Hippocampal formation (tissue), 2 donors: ENCODE measurements around the gene MRPS7.
"Not testable (repeated sequence)": the region's sequence is repeated elsewhere in the genome, so short reads cannot be mapped to it uniquely, and the experiment has no call there.

Experiments
- DNase-seq, 2 donors: peaks; one replicate each; lab custom pipeline; 2025; lab: John Stamatoyannopoulos, UW

Gene MRPS7

GRCh38 chr17:75271233-75271954, 9.7 kb downstream of the MRPS7 start:
- DNase-seq = peak; percentile 41 to 72

- no peak for DNase-seq
Observed at GRCh38 chr17:75271955-75272847, 10.5 kb downstream of the MRPS7 start.

GRCh38 chr17:75272848-75273184, 11.1 kb downstream of the MRPS7 start:
- no peak for DNase-seq

GRCh38 chr17:75273977-75274708, 12.5 kb downstream of the MRPS7 start:
- DNase-seq = no peak

- DNase-seq = no peak
Observed at GRCh38 chr17:75277664-75278071, 16.0 kb downstream of the MRPS7 start.

GRCh38 chr17:75280189-75280588, 18.5 kb downstream of the MRPS7 start:
- not testable (repeated sequence) for DNase-seq

- DNase-seq = no peak
Observed at GRCh38 chr17:75285123-75285522, 23.4 kb downstream of the MRPS7 start.

GRCh38 chr17:75287221-75287620, 25.5 kb downstream of the MRPS7 start:
- DNase-seq = no peak

GRCh38 chr17:75288359-75288758, 26.7 kb downstream of the MRPS7 start:
- DNase-seq = no peak

GRCh38 chr17:75288770-75289114, 27.1 kb downstream of the MRPS7 start:
- no peak for DNase-seq

- DNase-seq = peak; percentile 97 to 98
Observed at GRCh38 chr17:75289115-75289831, 27.6 kb downstream of the MRPS7 start, which contains the start of gene SLC25A19. Gene SLC25A19 (minus strand): TSS chr17:75289433. CDS start chr17:75286764, 2,669 bp downstream.

- peak in 1 of 2 donors; percentile 57 for DNase-seq
Observed at GRCh38 chr17:75289832-75290337, 28.2 kb downstream of the MRPS7 start.

- DNase-seq = not testable (repeated sequence)
Observed at GRCh38 chr17:75292810-75293448, 31.2 kb downstream of the MRPS7 start.

GRCh38 chr17:75295201-75296158, 33.8 kb downstream of the MRPS7 start:
- no peak for DNase-seq

GRCh38 chr17:75300280-75300679, 38.6 kb downstream of the MRPS7 start:
- no peak for DNase-seq

- no peak for DNase-seq
Observed at GRCh38 chr17:75301049-75301448, 39.4 kb downstream of the MRPS7 start.

- DNase-seq = no peak
Observed at GRCh38 chr17:75301502-75302206, 40.0 kb downstream of the MRPS7 start.

GRCh38 chr17:75307957-75308731, 46.5 kb downstream of the MRPS7 start:
- DNase-seq = no peak
